Kidney epithelial cell (primary cell): ENCODE results near the gene RPS8. TPM values are rescaled to one million over a fixed set of nuclear protein-coding genes. Genes with fewer than 3 reads are reported as not detected.
"Not testable (repeated sequence)": the region's sequence is repeated elsewhere in the genome, so short reads cannot be mapped to it uniquely, and the experiment has no call there.

Source experiments
- DNase-seq: peaks from one replicate; pipeline ENCODE4 v3.0.0-alpha.2; 2010; ENCODE audit warnings: low read depth
- H3K27me3 ChIP-seq: 2 replicates; pipeline ENCODE4 v1.6.0; 2011; ENCODE audit warnings: low read length; ENCODE audit not compliant: control insufficient read depth, insufficient read depth
- H3K36me3 ChIP-seq: 2 replicates; pipeline ENCODE4 v1.5.1; 2011; ENCODE audit warnings: low read length; ENCODE audit not compliant: control insufficient read depth, insufficient read depth
- H3K4me3 ChIP-seq: 2 replicates; pipeline ENCODE4 v1.5.1; 2011; ENCODE audit warnings: low read depth, mild to moderate bottlenecking, control low read depth, low read length
- total RNA-seq: library from RNA; depleted of rRNA; stranded (reverse); fragments of >200 nt; gene quantifications from 2 replicates; pipeline ENCODE4 v1.2.3, GENCODE V29; 2015
- TF ChIP-seq, protein P1 (sequence below): IDR thresholded peaks from 2 replicates; pipeline ENCODE4 v1.5.1; 2011; ENCODE audit warnings: mild to moderate bottlenecking, moderate library complexity, low read length, control low read depth, inconsistent platforms; ENCODE audit not compliant: insufficient read depth, poor library complexity, severe bottlenecking

The RPS8 gene
- total RNA-seq, 1 donor from 2014 or later = 4,100 TPM

DNA sequence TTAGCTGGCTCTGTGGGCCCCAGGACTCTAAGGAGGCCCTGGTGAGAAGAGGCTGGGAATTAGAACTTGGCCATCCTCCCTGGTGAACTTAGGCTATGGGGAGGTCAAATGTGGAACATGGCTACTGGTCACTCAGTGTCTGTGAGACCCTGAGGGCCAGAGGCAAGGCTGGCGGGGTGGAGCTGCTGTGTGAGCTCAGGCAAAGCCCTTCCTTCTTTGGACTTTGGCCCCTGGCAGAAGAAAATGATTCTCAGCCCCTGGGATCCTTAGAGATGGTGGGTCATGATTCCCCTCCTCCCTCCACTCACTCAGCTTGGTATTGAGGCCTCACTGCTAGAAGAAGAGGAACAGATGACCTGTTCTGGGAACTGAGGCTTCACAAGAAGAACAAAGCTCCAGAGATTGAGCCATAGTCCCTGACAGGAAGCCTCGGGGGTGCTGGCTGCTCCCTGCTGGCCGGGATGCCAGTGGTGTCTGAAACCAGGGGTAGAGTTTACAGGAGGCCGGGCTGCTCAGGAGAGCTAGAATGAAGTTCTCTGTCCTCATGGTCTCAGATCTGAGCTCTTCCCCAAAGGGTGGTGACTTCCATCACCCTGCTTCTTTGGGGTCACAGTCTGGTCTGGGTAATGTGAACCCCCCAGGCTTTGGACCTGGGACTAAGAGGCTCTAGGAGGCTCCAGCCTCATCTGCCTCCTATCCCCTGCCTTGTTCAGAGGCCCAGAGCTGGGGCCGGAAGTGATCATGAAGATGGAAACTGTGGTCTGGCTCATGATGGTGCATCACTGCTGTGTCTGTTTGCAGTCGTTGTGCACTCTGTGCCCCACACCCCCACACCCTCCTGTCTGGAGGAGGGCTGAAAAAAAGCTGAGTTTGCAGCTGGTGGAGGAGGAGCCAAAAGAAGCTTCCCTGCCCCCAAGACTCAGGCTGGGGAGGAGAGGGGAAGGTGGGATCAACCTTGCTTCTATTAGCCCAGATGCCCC lies 33.9 kb downstream of the RPS8 start:
- Histone ChIP-seq H3K36me3 (peaks cover 3% of the 10 kb centered on the region), H3K27me3 (no peaks in the 10 kb centered on the region), H3K4me3 (peak overlapping the region; percentile 36)
- no peak for DNase-seq
- TF ChIP-seq, protein P1, sequence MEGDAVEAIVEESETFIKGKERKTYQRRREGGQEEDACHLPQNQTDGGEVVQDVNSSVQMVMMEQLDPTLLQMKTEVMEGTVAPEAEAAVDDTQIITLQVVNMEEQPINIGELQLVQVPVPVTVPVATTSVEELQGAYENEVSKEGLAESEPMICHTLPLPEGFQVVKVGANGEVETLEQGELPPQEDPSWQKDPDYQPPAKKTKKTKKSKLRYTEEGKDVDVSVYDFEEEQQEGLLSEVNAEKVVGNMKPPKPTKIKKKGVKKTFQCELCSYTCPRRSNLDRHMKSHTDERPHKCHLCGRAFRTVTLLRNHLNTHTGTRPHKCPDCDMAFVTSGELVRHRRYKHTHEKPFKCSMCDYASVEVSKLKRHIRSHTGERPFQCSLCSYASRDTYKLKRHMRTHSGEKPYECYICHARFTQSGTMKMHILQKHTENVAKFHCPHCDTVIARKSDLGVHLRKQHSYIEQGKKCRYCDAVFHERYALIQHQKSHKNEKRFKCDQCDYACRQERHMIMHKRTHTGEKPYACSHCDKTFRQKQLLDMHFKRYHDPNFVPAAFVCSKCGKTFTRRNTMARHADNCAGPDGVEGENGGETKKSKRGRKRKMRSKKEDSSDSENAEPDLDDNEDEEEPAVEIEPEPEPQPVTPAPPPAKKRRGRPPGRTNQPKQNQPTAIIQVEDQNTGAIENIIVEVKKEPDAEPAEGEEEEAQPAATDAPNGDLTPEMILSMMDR = peak; percentile 13

DNA sequence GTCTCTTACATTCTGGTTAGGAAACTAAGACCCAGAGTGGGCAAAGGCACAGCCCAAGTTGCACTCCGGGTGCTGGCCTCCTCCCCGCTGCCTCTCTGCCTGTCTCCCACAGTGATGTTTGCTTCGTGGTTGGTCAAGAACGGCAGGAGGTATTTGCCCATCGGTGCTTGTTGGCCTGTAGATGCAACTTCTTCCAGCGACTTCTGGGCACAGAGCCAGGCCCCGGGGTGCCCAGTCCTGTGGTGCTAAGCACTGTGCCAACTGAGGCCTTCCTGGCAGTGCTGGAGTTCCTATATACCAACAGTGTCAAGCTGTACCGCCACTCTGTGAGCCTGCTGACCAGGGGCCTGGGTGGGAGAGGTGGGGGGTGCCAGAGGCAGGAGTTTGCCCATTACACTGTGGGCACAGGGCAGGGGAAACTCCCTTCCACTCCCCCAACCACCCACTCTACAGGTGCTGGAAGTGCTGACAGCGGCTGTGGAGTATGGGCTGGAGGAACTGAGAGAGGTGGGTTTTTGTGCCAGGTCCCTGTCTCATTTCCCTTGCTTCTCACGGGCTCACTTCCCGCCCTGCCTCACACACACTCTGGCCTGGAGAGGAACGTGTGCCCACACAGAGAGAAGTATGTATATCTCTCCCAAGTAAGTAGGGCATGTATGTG lies 34.9 kb downstream of the RPS8 start:
- DNase-seq = no peak
- Histone ChIP-seq H3K27me3 (no peaks in the 10 kb centered on the region), H3K36me3 (peaks cover 3% of the 10 kb centered on the region), H3K4me3 (no peak overlapping the region)
- TF ChIP-seq, protein P1 = no peak

DNA sequence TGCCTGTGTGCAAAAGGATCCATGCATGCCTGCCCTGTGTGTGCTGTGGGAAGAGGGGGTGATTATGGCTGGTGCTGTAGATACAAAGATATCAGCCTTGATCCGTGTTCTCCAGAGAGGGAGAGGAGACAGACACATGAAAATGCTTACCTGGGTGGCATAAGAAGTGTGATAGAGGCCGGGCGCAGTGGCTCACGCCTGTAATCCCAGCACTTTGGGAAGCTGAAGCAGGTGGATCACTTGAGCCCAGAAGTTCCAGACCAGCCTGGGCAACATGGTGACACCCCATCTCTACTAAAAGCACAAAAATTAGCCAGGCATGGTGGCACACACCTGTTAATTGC lies 35.4 kb downstream of the RPS8 start:
- not testable (repeated sequence) for H3K27me3 ChIP-seq, H3K36me3 ChIP-seq, DNase-seq, H3K4me3 ChIP-seq

DNA sequence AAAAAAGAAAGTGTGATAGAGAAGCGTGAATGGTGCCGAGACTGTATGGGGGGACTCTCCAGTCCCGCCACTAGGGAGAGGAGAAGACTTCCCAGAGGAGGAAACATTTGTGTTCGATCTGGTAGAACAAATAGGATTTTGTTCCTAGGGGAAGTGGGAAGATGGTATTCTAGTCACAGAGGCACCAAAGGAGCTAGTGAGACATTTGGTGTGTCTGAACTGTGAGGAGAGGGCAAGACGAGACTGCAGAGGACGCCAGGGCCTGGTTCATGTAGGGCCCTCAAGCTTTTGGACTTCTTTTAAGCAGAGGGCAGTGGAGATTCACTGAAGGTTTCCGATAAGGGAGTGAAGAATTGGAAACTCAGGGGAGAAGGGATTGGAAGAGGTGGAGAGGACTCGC lies 35.9 kb downstream of the RPS8 start:
- TF ChIP-seq, protein P1 = no peak
- peaks cover 1% of the 10 kb centered on the region for H3K36me3 ChIP-seq
- no peak for DNase-seq
- no peak overlapping the region for H3K4me3 ChIP-seq
- no peaks in the 10 kb centered on the region for H3K27me3 ChIP-seq

DNA sequence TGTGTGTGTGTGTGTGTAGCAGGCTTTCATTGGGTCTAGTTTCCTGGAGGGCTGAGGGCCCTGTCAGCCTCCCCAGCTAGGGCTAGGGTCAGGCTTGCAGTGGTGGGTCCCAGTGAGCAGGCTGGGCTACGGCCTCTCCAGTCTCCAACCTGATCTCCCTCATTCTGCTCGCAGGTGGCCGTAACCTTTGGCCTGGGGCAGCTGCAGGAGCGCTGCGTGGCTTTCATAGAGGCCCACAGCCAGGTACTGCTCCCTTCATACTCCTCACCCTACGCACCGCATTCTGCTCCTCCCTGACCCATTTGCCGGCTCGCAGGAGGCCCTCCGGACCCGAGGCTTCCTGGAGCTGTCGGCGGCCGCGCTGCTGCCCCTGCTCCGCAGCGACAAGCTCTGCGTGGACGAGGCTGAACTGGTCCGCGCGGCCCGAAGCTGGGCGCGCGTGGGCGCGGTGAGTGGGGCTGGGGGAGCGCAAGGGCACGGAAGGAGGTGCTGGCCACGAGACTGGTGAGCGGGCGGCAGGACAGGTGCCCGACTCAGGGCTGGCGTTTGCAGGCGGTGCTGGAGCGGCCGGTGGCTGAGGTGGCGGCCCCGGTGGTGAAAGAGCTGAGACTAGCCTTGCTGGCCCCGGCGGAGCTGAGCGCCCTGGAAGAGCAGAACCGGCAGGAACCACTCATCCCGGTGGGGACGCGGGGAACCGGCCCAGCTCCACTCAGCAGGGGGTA lies 37.6 kb downstream of the RPS8 start:
- TF ChIP-seq, protein P1 = no peak
- Histone ChIP-seq H3K36me3 (no peaks in the 10 kb centered on the region), H3K27me3 (no peaks in the 10 kb centered on the region), H3K4me3 (peak overlapping the region; percentile 35)
- DNase-seq = no peak

DNA sequence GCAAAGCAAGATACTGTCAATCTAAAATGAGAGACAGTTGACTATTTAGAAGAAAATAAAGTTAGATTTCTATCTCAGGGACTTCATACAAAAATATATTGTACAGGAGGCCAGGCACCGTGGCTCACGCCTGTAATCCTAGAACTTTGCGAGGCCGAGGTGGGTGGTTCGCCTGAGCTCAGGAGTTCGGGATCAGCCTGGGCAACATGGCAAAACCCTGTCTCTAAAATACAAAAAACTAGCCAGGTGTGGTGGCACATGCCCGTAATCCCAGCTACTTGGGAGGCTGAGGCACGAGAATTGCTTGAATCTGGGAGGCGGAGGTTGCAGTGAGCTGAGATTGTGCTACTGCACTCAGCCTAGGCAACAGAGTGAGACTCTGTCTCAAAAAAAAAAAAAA lies 40.6 kb downstream of the RPS8 start:
- H3K36me3 ChIP-seq, H3K4me3 ChIP-seq, H3K27me3 ChIP-seq, DNase-seq: not testable (repeated sequence)
